Measurements from ENCODE around the gene CRYL1. TPM values are rescaled to one million over a fixed set of nuclear protein-coding genes. Genes with fewer than 3 reads are reported as not detected.

Gene CRYL1
- total RNA-seq, 1 experiment from 2014 or later, result 6.7 TPM

DNA sequence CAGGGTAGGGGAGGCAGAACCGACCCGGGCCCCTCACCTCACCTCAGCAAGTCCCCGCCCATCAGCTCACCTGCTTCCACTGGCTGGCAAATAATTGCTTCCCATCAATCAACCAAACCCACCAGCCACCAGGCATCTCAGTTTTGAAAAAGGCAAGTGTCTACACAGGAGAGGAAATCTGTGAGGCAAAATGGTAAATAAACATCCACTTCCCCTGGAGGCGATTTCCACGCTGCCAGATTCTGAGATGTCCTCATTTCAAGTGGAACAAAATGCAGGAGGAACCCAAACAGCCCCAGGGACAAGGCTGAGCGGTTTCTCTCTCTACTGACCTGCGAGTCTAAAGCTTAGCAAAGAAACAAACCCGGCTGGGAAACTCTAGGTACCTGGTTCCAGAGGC lies 117.5 kb downstream of the CRYL1 start:
- BruUV-seq (replicated peaks), result no TSS peak

GRCh38 chr13:20407759-20408158 lies 117.9 kb downstream of the CRYL1 start:
- POLR2A ChIA-PET, result no interaction called here
- no peaks in the 10 kb centered on the region for H3K4me1 Mint-ChIP-seq (ENCODE audit: low read depth, unreplicated experiment)

More for the DNA sequence above, 117.5 kb downstream of the CRYL1 start:
- Histone ChIP-seq H3K4me3 (ENCODE audit: low read depth, low read length) (no peak overlapping the region), H3K36me3 (ENCODE audit: control insufficient read depth, insufficient read depth, low read length) (no peaks in the 10 kb centered on the region), H3K4me1 (no peaks in the 10 kb centered on the region), H3K9me3 (no peaks in the 10 kb centered on the region), H3K27me3 (replicated peaks; ENCODE audit: control insufficient read depth, insufficient read depth, low read length) (no peaks in the 10 kb centered on the region; the same call in 1 of the 2 replicates)
- CTCF ChIA-PET, result no interaction called here
- H3K9me3 Mint-ChIP-seq (ENCODE audit: unreplicated experiment), result no peaks in the 10 kb centered on the region
- no peaks in the 10 kb centered on the region for H3K36me3 Mint-ChIP-seq (ENCODE audit: insufficient read depth, unreplicated experiment)
- H3K27me3 Mint-ChIP-seq (ENCODE audit: insufficient read depth, unreplicated experiment), result no peaks in the 10 kb centered on the region
- TF ChIP-seq CTCF (IDR thresholded peaks at IDR 0.05; ENCODE audit: insufficient read depth in 1 of 2, low read depth in 1 of 2, low read length in 1 of 2, severe bottlenecking in 1 of 2, unreplicated experiment in 1 of 2), result no peak
- POLR2A ChIA-PET, result no interaction called here
- H3K4me1 Mint-ChIP-seq (ENCODE audit: low read depth, unreplicated experiment), result no peaks in the 10 kb centered on the region
- H3K4me3 Mint-ChIP-seq (ENCODE audit: unreplicated experiment), result no peak overlapping the region
- DNase-seq, result no peak
- intact Hi-C loops (cut with micrococcal nuclease; ENCODE audit: unreplicated experiment), result no loop called here
- no peak overlapping the region for H3K27ac Mint-ChIP-seq (ENCODE audit: unreplicated experiment)

DNA sequence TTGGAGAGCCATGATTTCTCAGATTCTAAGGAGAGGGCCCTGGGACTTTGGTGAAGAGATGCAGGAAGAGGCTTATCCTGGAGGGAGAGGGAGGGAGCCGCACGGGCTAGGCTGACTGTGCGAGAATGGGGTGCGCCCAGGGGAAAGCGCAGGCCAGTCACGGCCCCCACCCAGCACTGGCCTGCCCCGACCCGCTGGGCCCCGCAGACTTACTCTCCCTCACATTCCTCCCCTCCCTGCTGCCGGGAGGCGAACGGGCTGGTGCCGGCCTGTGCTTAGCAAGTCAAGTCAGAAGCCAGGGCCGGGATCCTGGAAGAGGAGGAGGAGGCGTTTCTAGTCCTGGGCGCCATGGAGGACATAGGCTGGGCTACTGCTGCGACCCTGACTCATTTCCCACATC lies 120.0 kb downstream of the CRYL1 start:
- TF ChIP-seq CTCF (IDR thresholded peaks at IDR 0.05; ENCODE audit: insufficient read depth in 1 of 2, low read depth in 1 of 2, low read length in 1 of 2, severe bottlenecking in 1 of 2, unreplicated experiment in 1 of 2), result no peak
- H3K27ac Mint-ChIP-seq (ENCODE audit: unreplicated experiment), result no peak overlapping the region
- no peak for DNase-seq
- intact Hi-C loops (cut with micrococcal nuclease; ENCODE audit: unreplicated experiment), result loop anchor here (2.0 kb wide), 1 partner anchor 21 kb away; no protein-coding TSS in a partner anchor
- H3K36me3 Mint-ChIP-seq (ENCODE audit: insufficient read depth, unreplicated experiment), result no peaks in the 10 kb centered on the region
- H3K36me3 ChIP-seq (ENCODE audit: control insufficient read depth, insufficient read depth, low read length), result no peaks in the 10 kb centered on the region
- no peaks in the 10 kb centered on the region for H3K27me3 Mint-ChIP-seq (ENCODE audit: insufficient read depth, unreplicated experiment)
- no peaks in the 10 kb centered on the region for H3K4me1 Mint-ChIP-seq (ENCODE audit: low read depth, unreplicated experiment)
- H3K27me3 ChIP-seq (replicated peaks; ENCODE audit: control insufficient read depth, insufficient read depth, low read length), result no peaks in the 10 kb centered on the region; the same call in 1 of the 2 replicates
- no peak overlapping the region for H3K4me3 Mint-ChIP-seq (ENCODE audit: unreplicated experiment)
- ChIA-PET POLR2A (no interaction called here), CTCF (no interaction called here)
- no peak overlapping the region for H3K4me3 ChIP-seq (ENCODE audit: low read depth, low read length)
- no TSS peak for BruUV-seq (replicated peaks)
- H3K4me1 ChIP-seq, result no peaks in the 10 kb centered on the region
- H3K9me3 Mint-ChIP-seq (ENCODE audit: unreplicated experiment), result no peaks in the 10 kb centered on the region
- H3K9me3 ChIP-seq, result no peaks in the 10 kb centered on the region

More at GRCh38 chr13:20407759-20408158, 117.9 kb downstream of the CRYL1 start:
- H3K27me3 ChIP-seq (replicated peaks; ENCODE audit: control insufficient read depth, insufficient read depth, low read length), result no peaks in the 10 kb centered on the region; the same call in 1 of the 2 replicates
- TF ChIP-seq CTCF (IDR thresholded peaks at IDR 0.05; ENCODE audit: insufficient read depth in 1 of 2, low read depth in 1 of 2, low read length in 1 of 2, severe bottlenecking in 1 of 2, unreplicated experiment in 1 of 2), result no peak
- no peaks in the 10 kb centered on the region for H3K36me3 ChIP-seq (ENCODE audit: control insufficient read depth, insufficient read depth, low read length)
- intact Hi-C loops (cut with micrococcal nuclease; ENCODE audit: unreplicated experiment), result no loop called here
- no peaks in the 10 kb centered on the region for H3K36me3 Mint-ChIP-seq (ENCODE audit: insufficient read depth, unreplicated experiment)
- no TSS peak for BruUV-seq (replicated peaks)
- no peak overlapping the region for H3K4me3 Mint-ChIP-seq (ENCODE audit: unreplicated experiment)
- no peaks in the 10 kb centered on the region for H3K27me3 Mint-ChIP-seq (ENCODE audit: insufficient read depth, unreplicated experiment)
- H3K27ac Mint-ChIP-seq (ENCODE audit: unreplicated experiment), result no peak overlapping the region
- H3K4me1 ChIP-seq, result no peaks in the 10 kb centered on the region
- no peaks in the 10 kb centered on the region for H3K9me3 ChIP-seq
- H3K9me3 Mint-ChIP-seq (ENCODE audit: unreplicated experiment), result no peaks in the 10 kb centered on the region
- CTCF ChIA-PET, result no interaction called here
- H3K4me3 ChIP-seq (ENCODE audit: low read depth, low read length), result no peak overlapping the region
- no peak for DNase-seq

Data from Caco-2 (cell line).